ENCODE results near the gene RNF223.
"Not testable (repeated sequence)": the region's sequence is repeated elsewhere in the genome, so short reads cannot be mapped to it uniquely, and the experiment has no call there.

The RNF223 gene

GRCh38 chr1:1110561-1110971, 36.5 kb upstream of the RNF223 start:
- DNase-seq (ENCODE audit: low read depth in 2 of 2, low spot score in 1 of 2) = no peak

DNA sequence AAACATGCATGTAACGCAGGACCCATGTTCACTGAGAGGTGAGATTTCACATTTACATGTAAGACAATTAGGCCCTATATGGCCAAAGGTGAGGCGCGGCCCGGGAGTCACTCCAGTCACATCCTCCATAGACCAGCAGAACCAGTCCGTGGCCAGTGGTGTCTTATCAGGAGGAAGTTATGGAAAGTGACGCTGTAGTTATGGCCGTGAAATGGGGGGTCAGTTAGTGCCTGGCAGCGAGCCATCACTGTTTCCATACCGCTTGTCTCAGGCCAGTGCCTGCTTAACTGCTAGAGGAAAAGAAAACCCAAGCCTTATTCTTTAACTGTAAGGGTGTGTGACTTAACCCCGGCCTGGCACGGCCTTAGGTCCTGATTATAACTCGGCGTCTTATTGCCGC, 35.6 kb upstream of the RNF223 start:
- no peak for DNase-seq (ENCODE audit: low read depth in 2 of 2, low spot score in 1 of 2)

DNA sequence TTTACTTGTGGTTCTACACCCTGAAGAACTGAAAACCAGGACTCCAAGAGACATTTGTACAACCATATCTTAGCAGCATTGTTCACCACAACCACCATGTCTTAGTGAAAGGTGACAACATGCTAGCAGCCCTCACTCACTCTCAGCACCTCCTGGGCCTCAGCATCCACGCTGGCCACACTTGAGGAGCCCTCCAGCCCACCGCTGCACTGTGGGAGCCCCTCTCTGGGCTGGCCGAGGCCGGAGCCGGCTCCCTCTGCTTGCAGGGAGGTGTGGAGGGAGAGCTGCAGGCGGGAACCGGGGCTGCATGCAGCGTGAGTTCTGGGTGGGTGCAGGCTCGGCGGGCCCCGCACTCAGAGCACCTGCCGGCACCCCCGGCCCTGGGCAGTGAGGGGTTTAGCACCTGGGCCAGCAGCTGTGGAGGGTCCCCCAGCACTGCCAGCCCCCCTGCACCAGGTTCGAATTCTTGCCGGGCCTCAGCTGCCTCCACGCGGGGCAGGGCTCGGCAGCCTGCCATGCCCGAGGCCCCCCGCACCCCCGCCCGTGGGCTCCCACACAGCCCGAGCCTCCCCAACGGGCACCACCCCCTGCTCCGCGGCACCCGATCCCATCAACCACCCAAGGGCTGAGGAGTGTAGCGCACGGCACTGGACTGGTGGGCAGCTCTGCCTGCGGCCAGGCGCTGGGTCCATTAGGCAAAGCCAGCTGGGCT, 32.6 kb upstream of the RNF223 start:
- no peak for DNase-seq (ENCODE audit: low read depth in 2 of 2, low spot score in 1 of 2)

- DNase-seq (ENCODE audit: low read depth in 2 of 2, low spot score in 1 of 2) = not testable (repeated sequence)
These were observed 30.0 kb upstream of the RNF223 start for GRCh38 chr1:1104152-1104551.

DNA sequence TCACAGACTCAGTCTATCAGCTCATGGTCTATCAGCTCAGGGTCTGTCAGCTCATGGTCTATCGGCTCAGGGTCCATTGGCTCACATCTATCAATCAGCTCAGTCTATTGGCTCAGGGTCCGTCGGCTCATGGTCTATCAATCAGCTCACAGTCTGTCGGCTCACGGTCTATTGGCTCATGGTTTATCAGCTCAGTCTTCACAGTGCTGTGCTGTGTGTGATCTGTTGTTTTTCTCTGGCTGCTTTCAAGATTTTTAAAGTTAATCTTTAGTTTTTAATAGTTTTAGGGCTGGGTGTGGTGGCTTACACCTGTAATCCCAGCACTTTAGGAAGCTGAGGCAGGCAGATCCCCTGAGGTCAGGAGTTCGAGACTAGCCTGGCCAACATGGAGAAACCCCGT, 27.4 kb upstream of the RNF223 start:
- DNase-seq (ENCODE audit: low read depth in 2 of 2, low spot score in 1 of 2) = no peak

DNA sequence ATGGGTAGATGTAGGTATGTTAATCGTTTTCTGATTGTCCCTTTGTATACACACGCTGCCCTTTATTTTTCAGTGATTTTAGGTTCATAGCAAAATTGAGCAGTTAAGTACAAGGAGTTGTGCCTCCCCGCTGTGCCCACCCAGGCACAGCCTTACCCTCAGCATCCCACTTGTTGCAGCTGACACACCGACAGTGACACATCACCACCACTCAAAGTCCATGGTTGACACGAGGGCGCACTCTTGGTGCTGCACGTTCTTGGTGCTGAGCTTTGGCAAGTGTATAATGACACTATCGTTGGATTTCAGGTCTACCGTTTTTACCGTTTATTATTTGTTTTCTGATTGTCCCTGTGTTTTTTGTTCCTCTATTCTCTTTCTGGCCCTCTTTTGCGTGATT, 26.2 kb upstream of the RNF223 start:
- DNase-seq (ENCODE audit: low read depth in 2 of 2, low spot score in 1 of 2) = no peak

- DNase-seq (ENCODE audit: low read depth in 2 of 2, low spot score in 1 of 2) = no peak
These were observed 25.5 kb upstream of the RNF223 start for GRCh38 chr1:1099506-1100183.

GRCh38 chr1:1098681-1099421, 24.7 kb upstream of the RNF223 start:
- no peak for DNase-seq (ENCODE audit: low read depth in 2 of 2, low spot score in 1 of 2)

GRCh38 chr1:1096136-1096535, 22.0 kb upstream of the RNF223 start:
- not testable (repeated sequence) for DNase-seq (ENCODE audit: low read depth in 2 of 2, low spot score in 1 of 2)

DNA sequence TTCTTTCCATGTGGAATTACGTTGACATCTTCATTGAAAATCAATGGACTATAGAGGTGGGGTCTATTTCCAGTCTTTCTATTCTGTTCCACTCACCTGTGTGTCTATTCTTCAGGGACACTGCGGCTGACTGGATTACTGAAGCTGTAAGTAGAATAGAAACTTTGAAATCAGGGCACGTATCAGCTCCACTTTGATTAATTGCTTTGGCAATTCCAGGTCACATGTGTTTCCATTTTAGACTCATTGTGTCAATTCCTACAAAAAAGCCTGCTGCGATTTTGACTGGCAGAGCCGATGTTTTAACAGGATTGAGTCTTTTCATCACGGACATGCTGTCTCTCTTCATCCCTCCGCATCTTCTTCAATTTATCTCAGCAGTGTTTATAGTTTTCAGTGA, 20.9 kb upstream of the RNF223 start:
- no peak for DNase-seq (ENCODE audit: low read depth in 2 of 2, low spot score in 1 of 2)

DNA sequence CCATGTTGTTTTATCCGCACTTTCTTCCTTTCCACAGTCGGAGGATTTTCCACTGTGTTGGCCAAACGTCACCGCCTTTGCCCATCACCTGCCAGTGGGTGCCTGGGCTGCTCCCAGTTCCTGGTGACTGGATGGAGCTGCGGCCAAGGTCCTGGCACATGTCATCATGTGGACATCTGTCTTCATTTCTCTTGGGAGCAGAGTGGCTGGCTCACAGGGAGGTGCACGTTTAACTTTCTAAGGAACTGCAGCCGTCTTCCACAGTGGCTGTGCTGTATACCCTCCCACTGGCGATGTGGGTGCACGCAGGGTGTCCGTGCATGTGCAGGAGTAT, 19.5 kb upstream of the RNF223 start:
- no peak for DNase-seq (ENCODE audit: low read depth in 2 of 2, low spot score in 1 of 2)

DNA sequence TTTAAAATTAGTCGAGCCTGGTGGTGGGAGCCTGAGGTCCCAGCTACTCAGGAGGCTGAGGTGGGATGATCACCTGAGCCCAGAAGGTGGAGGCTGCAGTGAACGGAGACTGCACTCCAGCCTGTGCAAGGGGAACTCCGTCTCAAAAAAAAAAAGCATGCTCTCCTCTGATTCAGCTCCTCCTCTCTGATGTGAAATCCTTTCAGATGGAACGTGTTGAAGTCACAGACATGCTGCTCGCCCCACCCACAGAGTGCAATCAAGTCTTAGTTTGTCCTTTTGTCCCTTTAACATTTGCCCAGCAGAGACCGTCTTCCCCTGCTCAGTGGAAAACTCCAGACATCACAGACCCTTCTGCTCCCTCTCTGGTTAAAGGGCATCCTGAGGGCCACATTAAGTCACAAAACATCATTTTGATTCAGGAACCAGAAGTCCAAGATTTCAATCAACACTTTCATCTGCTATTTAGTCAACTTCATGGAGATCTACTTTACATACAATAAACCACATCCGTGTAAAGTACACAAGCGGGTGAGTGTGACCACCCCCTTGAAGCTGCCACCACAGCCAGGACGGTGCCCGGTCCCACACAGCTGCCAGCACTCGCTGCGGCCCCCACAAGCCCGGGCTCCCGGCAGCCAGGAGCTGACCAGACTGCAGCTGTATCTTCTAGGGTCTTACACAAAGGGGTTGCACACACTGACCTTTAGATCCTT, 18.9 kb upstream of the RNF223 start:
- DNase-seq (ENCODE audit: low read depth in 2 of 2, low spot score in 1 of 2) = no peak

GRCh38 chr1:1092149-1092855, 18.2 kb upstream of the RNF223 start:
- no peak for DNase-seq (ENCODE audit: low read depth in 2 of 2, low spot score in 1 of 2)

- no peak for DNase-seq (ENCODE audit: low read depth in 2 of 2, low spot score in 1 of 2)
These were observed 17.4 kb upstream of the RNF223 start for GRCh38 chr1:1091344-1092148.

DNA sequence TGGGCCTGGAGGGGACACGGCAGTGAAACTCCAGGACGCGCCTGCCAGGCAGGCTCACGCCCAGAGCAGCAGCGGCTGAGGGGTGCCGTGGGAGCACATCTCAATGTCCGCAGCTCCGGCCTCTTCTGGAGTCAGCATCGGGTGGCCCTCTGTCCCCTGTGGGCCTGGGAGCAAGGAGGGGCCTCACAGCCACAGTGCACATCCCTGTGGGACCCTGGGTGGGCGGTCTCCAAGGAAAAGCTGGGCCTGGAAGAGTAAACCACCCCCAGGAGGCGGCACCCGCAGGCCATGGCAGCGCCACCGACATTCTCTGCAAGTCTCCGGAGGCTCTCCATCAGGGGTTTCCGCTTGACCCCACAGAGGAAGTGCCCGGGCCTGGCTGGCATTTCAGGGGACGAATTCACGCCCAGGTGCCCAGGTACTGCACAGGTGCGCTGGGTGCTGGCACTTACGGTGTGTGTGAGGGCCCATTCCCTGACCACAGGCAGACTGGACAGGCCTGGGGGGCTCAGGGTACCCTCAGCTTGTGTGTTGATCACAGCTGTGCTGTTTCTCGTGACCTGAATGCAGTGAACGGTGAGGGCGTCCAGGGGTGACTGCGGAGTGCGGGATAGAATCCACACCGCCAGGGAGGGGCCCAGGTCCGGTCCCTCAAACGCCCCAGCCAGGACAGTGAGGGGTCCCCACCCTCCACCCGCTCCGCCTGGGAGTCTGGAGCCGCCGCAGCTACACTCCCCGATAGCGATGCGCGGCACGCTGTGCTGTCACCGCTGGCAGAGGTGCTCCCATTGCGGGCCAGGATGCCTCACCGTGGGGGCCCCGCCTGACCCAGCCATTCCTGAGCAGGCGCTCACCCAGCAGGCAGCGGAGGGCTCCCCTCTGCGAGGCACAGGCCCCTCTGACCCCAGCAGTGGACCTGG, 16.6 kb upstream of the RNF223 start:
- no peak for DNase-seq (ENCODE audit: low read depth in 2 of 2, low spot score in 1 of 2)

DNA sequence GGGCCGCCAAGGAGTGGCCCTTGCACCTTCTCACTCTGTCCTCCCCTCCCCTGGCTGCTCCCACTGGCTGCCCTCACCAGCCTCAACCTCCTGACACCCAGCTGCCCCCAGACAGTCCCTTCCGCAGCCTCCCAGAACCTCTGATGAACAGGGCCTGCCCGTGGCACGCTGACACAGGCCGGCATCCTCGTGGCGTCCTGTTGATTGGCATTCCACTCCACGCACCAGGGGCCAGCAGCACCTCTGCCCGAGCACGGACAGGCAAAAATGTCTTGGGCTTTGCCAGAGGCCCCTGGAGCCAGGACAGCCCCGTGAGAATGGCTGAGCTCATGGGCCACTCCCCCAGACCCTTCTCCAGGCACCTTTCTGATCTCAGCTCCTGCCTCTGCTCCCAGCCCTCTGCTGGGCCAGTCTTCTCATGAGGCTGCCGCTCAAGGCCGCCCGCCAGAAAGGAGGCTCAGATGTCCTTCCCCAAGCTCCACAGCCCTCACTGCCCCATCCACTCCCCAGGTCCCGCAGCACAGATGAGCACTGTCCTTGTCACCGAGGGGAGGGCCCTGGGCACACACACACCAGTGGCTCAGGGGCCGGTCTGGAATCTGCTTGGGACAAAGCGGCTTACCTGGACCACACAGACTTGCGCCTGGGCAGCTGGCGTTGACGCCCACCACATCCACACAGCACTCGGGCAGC, 15.8 kb upstream of the RNF223 start:
- DNase-seq (ENCODE audit: low read depth in 2 of 2, low spot score in 1 of 2) = no peak

GRCh38 chr1:1088801-1089680, 14.9 kb upstream of the RNF223 start:
- no peak for DNase-seq (ENCODE audit: low read depth in 2 of 2, low spot score in 1 of 2)

Measured in stimulated activated CD8-positive, alpha-beta memory T cell treated with anti-CD3 and anti-CD28 coated beads, Interleukin-4, amount 100 ng/mL, for 4 hours (primary cell).